Astrocyte of the spinal cord (primary cell): ENCODE data around the gene SELENOS.

Source experiments
- DNase-seq: peaks from one replicate; pipeline ENCODE4 v3.0.0; 2011; ENCODE audit warnings: low read depth, low spot score
- H3K4me3 ChIP-seq: 2 replicates; pipeline ENCODE4 v1.5.1; 2011; ENCODE audit warnings: low read depth, mild to moderate bottlenecking, low read length, moderate library complexity
- CTCF ChIP-seq: IDR thresholded peaks from 2 replicates; pipeline ENCODE4 v1.5.1; 2012; ENCODE audit warnings: low read depth, mild to moderate bottlenecking, low read length, inconsistent platforms
- in situ Hi-C: cut with HindIII; loops from 2 replicates; pipeline ENCODE4 v1.10.0; 2017; ENCODE audit warnings: low sequenced_read_pairs

The SELENOS gene

GRCh38 chr15:101277038-101277822 is at the start of gene SELENOS:
TSS of gene SELENOS (minus strand) at chr15:101277485. CDS start at chr15:101277417, 68 bp downstream.
- in situ Hi-C loops = no loop called here
- H3K4me3 ChIP-seq = peak within 1 kb of the TSS; percentile 87
- no peak for TF ChIP-seq CTCF
- DNase-seq = peak; percentile 89

- in situ Hi-C loops = no loop called here
- no peak for DNase-seq
- no peak for TF ChIP-seq CTCF
- H3K4me3 ChIP-seq = no peak overlapping the region
These were observed 49.3 kb upstream of the SELENOS start for GRCh38 chr15:101326462-101327146.

GRCh38 chr15:101326026-101326315 is 48.7 kb upstream of the SELENOS start:
- in situ Hi-C loops = no loop called here
- H3K4me3 ChIP-seq = no peak overlapping the region
- no peak for TF ChIP-seq CTCF
- DNase-seq = no peak

GRCh38 chr15:101325263-101326025 is 48.2 kb upstream of the SELENOS start:
- no peak overlapping the region for H3K4me3 ChIP-seq
- in situ Hi-C loops = no loop called here
- TF ChIP-seq CTCF = no peak
- no peak for DNase-seq

- TF ChIP-seq CTCF = no peak
- in situ Hi-C loops = no loop called here
- no peak overlapping the region for H3K4me3 ChIP-seq
- no peak for DNase-seq
These were observed 47.4 kb upstream of the SELENOS start for GRCh38 chr15:101324524-101325177.

- DNase-seq = no peak
- no peak for TF ChIP-seq CTCF
- in situ Hi-C loops = no loop called here
These were observed 46.7 kb upstream of the SELENOS start for GRCh38 chr15:101323793-101324523.

More at GRCh38 chr15:101323793-101324523, 46.7 kb upstream of the SELENOS start:
- no peak overlapping the region for H3K4me3 ChIP-seq
